IPS DF 6.9 (cell line): ENCODE results near the gene CDKL1.

Source experiments
- DNase-seq: peaks from one replicate; pipeline ENCODE4 v3.0.0-alpha.2; 2013; ENCODE audit warnings: low read depth, low spot score
- H3K27ac ChIP-seq: one replicate; pipeline ENCODE4 v1.5.1; 2013; ENCODE audit warnings: low read length, control low read depth
- H3K27me3 ChIP-seq: 2 replicates; pipeline ENCODE4 v1.6.1; 2013; ENCODE audit warnings: mild to moderate bottlenecking, low read length; ENCODE audit not compliant: control insufficient read depth, insufficient read depth
- H3K36me3 ChIP-seq: 2 replicates; pipeline ENCODE4 v1.6.1; 2013; ENCODE audit warnings: low read length; ENCODE audit not compliant: control insufficient read depth, insufficient read depth
- H3K4me1 ChIP-seq: 2 replicates; pipeline ENCODE4 v1.6.1; 2013; ENCODE audit warnings: low read length; ENCODE audit not compliant: control insufficient read depth, insufficient read depth
- H3K4me3 ChIP-seq: 2 replicates; pipeline ENCODE4 v1.5.1; 2013; ENCODE audit warnings: mild to moderate bottlenecking, low read length
- H3K9me3 ChIP-seq: 2 replicates; pipeline ENCODE4 v1.6.1; 2013; ENCODE audit warnings: low read length, inconsistent platforms; ENCODE audit not compliant: control insufficient read depth, insufficient read depth
- WGBS: extraction: QIAGEN DNeasy Blood & Tissue Kit; methylation state at CpG from one replicate; pipeline ENCODE4 v1.1.7; 2013; ENCODE audit warnings: mixed read lengths, missing lambda C conversion rate; ENCODE audit not compliant: insufficient read length, insufficient coverage; 5-methylcytosine and 5-hydroxymethylcytosine counted together

CDKL1 gene

DNA sequence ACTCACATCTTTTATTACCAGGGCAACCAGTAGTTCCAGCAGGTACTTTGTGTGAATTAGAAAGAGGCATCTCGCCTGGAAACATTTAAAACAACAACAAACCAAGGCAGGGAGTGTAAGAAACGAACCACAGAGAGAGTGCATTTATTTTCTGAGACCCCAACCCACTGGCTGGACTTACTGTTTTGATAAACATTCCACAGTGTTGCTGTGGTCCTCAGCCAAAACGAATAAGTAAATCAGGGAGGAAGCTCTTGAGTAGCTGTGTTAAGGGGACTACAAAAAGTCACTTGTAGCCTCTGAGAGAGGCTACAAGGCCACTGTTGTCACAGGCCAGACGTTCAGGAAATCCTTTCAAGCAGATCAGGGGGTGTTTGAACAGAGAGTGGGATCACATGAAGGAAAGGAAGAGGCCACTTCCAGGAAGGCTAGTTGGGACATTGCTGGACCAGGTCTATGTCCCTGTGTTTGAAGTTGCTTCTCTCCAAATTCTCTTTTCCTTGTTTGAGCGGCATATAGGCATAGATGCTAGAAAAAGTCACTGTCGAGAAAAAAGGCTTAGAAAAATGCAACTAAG lies 50.7 kb downstream of the CDKL1 start:
- no CpG with 5 or more reads among the region's 6 CpGs for WGBS
- Histone ChIP-seq H3K27me3 (no peaks in the 10 kb centered on the region), H3K27ac (no peak overlapping the region), H3K4me1 (peaks cover 3% of the 10 kb centered on the region; the same call in 1 of the 2 replicates), H3K9me3 (no peaks in the 10 kb centered on the region), H3K4me3 (no peak overlapping the region), H3K36me3 (no peaks in the 10 kb centered on the region)
- DNase-seq: no peak

DNA sequence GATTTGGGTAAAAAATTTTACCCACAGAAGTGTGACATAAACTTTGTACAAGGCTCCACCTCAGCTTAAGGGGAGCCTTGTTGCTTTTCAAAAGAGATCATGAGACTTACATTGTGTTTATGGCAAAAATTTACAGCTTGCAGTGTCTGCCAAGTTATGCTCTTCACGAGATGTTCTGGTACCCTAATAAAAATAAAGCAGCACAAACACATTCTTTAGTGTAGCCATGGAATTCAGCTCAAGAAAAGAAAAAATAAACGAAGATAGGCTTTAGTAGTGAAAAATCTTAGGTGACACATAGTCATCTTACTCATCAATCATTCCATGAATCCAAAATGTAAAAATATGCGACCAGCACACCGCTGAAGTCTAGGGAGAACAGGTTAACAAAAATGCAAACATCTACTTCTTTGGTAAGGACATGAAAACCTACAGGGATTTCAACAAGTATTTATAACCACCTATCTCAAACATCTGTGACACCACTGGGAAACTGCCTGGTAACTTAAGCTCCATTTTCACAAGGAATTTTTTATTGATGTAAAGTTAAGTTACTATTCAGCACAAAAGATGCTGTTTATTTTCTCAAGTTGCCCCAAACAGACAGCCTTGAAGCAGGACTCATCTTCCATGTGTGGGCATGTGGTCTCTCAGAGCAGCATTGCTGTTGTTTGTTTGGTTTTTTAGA lies 51.7 kb downstream of the CDKL1 start:
- Histone ChIP-seq H3K4me1 (peaks cover 3% of the 10 kb centered on the region; the same call in 1 of the 2 replicates), H3K4me3 (no peak overlapping the region), H3K9me3 (no peaks in the 10 kb centered on the region), H3K27ac (no peak overlapping the region), H3K27me3 (no peaks in the 10 kb centered on the region), H3K36me3 (no peaks in the 10 kb centered on the region)
- no CpG with 5 or more reads among the region's 4 CpGs for WGBS
- no peak for DNase-seq

DNA sequence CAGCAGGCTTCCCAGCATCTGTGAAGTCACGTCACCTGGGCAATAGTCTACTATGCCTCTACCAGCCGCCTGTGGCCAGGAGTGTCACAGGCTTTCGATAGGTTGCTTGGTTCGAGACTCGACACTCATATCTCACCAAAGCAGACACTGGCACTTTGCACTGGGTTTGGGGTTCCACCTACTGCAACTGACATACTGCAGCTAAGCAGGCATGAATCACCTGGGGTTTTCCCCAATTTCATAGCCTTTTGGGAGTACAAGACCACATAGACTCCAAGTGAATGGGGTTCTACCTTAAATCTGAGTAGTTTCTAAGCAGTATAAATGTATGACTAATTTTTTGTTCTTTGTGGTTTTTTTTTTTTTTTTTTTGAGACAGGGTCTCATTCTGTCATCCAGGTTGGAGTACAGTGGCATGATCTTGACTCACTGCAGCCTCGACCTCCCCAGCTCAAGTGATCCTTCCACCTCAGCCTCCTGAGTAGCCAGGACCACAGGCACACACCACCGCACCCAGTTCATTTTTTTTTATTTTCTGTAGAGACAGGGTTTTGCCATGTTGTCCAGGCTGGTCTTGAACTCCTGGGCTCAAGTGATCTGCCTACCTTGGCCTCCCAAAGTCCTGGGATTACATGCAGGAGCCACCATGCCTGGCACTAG lies 52.4 kb downstream of the CDKL1 start:
- DNase-seq: no peak
- Histone ChIP-seq H3K27ac (no peak overlapping the region), H3K4me3 (no peak overlapping the region), H3K9me3 (no peaks in the 10 kb centered on the region), H3K27me3 (no peaks in the 10 kb centered on the region), H3K36me3 (no peaks in the 10 kb centered on the region), H3K4me1 (peaks cover 3% of the 10 kb centered on the region; the same call in 1 of the 2 replicates)
- no CpG with 5 or more reads among the region's 7 CpGs for WGBS

DNA sequence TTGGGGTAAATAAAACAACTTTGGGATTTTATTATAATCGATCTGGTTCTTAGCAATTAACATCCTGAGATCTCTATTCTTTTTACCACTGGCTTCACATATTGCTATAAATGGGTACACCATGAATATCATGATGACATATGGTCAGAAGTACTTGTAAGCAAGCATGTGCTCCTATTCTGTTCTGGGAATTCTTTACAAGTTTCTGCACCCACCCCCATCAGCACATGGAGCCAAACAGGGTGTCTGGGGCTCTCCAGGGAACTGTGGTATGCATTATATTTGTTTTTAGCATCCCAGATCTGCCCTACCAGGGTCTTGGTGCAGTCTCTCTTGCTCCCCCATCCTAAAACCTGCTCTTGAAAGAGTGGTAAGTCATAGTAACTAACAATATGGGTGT lies 53.2 kb downstream of the CDKL1 start:
- no CpG with 5 or more reads among the region's 1 CpG for WGBS
- DNase-seq: no peak
- H3K4me1 ChIP-seq: peaks cover 3% of the 10 kb centered on the region; the same call in 1 of the 2 replicates
- no peak overlapping the region for H3K4me3 ChIP-seq
- no peaks in the 10 kb centered on the region for H3K36me3 ChIP-seq
- H3K27ac ChIP-seq: no peak overlapping the region
- H3K27me3 ChIP-seq: no peaks in the 10 kb centered on the region
- H3K9me3 ChIP-seq: no peaks in the 10 kb centered on the region

DNA sequence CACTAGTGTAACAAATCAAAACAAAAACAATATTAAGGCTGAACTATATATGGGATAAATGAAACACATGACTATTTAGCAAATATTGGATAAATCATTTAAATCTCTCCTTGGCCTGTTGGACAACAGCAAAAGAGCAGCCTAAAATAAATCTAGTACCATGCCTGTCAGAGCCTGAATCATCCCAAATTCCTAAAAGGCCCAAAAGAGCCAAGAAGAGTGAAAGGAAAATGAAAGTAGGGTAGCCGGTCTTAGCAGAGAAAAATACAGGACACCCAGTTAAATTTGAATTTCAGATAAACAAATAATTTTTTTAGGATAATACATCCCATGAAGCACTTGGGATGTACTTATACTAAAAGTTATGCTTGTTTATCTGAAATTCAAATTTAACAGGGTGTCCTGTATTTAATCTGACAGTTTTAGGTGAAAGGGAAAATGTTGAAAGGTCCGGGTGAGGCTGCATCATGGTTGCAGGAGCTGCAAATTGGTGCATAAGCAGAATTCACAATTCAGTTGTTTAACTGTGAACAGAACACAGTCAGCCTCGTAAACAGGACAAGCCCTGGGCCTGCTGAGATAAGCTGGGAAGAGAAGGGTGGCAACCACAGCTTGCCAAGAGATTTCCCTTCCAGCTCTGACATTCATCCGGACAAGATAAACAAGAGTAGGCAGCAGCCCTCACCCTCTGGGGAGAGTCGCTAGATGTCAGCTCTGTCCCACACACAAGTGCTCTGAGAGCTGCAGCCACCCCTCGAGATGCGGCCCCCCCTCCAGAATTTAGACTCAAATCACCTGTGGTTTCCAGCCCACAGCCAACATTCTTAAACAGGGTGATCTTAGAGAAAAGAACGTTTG lies 54.2 kb downstream of the CDKL1 start:
- Histone ChIP-seq H3K27me3 (no peaks in the 10 kb centered on the region), H3K36me3 (no peaks in the 10 kb centered on the region), H3K4me3 (no peak overlapping the region), H3K4me1 (peaks cover 3% of the 10 kb centered on the region; the same call in 1 of the 2 replicates), H3K9me3 (no peaks in the 10 kb centered on the region), H3K27ac (no peak overlapping the region)
- whole genome bisulfite sequencing: no CpG with 5 or more reads among the region's 8 CpGs
- no peak for DNase-seq

DNA sequence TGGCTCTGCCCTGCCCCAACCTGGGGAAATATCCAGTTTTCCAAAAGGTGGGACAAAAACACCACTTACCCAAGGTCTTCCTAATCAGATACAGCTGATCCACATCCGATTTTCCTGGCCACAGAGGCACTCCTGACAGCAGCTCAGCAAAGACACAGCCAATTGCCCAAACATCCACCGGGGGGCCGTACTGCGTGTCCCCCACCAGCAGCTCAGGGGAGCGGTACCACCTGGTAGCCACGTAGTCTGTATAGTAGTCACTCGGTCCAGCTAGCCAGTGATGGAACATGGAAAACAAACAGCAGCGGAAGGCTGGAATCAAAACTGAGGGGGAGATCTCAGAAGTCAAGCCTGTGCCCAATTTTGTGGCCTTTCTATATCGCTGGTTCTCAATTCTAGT lies 55.7 kb downstream of the CDKL1 start:
- WGBS: no CpG with 5 or more reads among the region's 9 CpGs
- DNase-seq: no peak
- Histone ChIP-seq H3K27me3 (no peaks in the 10 kb centered on the region), H3K4me3 (no peak overlapping the region), H3K4me1 (peaks cover 3% of the 10 kb centered on the region; the same call in 1 of the 2 replicates), H3K27ac (no peak overlapping the region), H3K9me3 (no peaks in the 10 kb centered on the region), H3K36me3 (no peaks in the 10 kb centered on the region)

DNA sequence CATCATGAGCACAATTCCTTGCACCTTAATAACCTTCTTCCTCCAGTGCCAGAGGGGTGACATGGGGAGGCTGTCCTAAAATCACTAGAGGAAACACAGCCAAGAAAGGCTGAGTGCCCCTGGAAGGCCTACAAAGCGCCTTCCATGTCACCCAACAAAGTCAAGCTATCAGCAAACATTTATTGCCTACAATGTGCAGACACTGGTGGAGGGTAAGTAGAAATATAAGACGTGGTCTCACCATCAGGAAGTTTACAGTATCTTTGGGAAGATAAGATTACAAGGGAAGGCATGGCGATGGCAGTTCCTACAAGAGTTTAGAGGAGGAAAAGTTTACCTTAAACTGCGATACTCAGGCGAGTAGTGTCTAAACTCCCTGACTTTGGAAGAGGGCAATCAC lies 56.6 kb downstream of the CDKL1 start:
- no peak overlapping the region for H3K27ac ChIP-seq
- no peaks in the 10 kb centered on the region for H3K36me3 ChIP-seq
- WGBS: no CpG with 5 or more reads among the region's 5 CpGs
- H3K4me3 ChIP-seq: no peak overlapping the region
- DNase-seq: no peak
- peaks cover 3% of the 10 kb centered on the region; the same call in 1 of the 2 replicates for H3K4me1 ChIP-seq
- H3K27me3 ChIP-seq: no peaks in the 10 kb centered on the region
- H3K9me3 ChIP-seq: no peaks in the 10 kb centered on the region

DNA sequence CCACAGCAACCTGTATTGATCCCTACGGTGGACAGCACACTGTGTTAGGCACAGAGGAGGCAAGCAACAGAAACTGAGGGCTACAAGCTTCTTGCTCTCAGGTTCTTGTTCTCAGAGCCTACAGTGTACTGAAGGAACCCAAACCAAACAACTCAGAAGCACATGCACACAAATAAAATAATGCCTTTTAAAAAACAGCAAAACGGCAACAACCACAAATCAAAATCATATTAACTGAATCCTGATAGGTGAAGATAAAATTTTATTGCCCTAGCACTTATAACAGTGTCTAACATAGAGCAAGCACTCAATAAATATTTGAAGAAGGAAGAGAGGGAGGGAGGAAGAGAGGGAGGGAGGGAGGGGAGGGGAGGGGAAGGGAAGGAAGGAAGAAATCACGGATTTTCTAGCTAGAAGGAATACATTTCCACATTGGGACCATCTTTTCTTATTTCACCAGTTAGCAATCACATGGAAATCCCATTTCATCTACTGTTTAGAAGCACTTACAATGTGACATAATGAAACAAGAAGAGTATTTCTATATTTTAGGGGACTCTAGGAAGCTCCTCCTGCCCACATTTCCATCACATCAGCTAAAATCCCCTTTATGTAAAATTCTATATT lies 57.4 kb downstream of the CDKL1 start:
- Histone ChIP-seq H3K9me3 (no peaks in the 10 kb centered on the region), H3K27ac (no peak overlapping the region), H3K4me1 (peaks cover 3% of the 10 kb centered on the region; the same call in 1 of the 2 replicates), H3K4me3 (no peak overlapping the region), H3K36me3 (no peaks in the 10 kb centered on the region), H3K27me3 (no peaks in the 10 kb centered on the region)
- whole genome bisulfite sequencing: no CpG with 5 or more reads among the region's 3 CpGs
- DNase-seq: no peak

DNA sequence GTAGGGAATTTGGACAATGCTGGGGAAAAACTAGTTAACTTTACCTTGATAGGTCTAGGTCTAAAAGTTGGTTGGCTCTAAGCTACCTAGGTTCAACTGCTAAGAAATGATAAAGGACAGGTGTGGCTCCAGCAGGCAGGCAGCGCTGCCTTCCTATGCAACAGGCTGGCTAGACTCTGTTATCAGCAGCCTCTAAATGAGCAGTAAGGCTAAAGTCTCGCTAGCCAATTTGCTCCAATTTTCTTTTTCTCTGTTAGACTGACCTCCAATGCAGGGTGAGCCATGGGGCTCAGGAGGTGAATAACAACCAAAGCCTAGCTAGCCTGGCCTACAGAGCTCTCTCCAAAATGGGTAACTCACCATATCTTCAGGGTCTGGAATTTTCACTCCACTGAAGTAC lies 58.1 kb downstream of the CDKL1 start:
- no peak overlapping the region for H3K27ac ChIP-seq
- no peaks in the 10 kb centered on the region for H3K9me3 ChIP-seq
- H3K4me1 ChIP-seq: peaks cover 3% of the 10 kb centered on the region; the same call in 1 of the 2 replicates
- H3K27me3 ChIP-seq: no peaks in the 10 kb centered on the region
- no peak for DNase-seq
- no CpG with 5 or more reads among the region's 2 CpGs for WGBS
- no peaks in the 10 kb centered on the region for H3K36me3 ChIP-seq
- H3K4me3 ChIP-seq: no peak overlapping the region
